H9 (cell line): ENCODE measurements around the gene EPS8L1. TPM values are rescaled to one million over a fixed set of nuclear protein-coding genes. Genes with fewer than 3 reads are reported as not detected.

Source experiments
- DNase-seq: peaks from one replicate; pipeline ENCODE4 v3.0.0-alpha.2; 2017
- H2AFZ ChIP-seq: one replicate; pipeline ENCODE4 v1.6.1; 2013; ENCODE audit warnings: mild to moderate bottlenecking, low read length, control low read depth, moderate library complexity
- H2AK5ac ChIP-seq: 2 replicates; pipeline ENCODE4 v1.6.1; 2013; ENCODE audit warnings: low read length, control low read depth, mixed read lengths; ENCODE audit not compliant: insufficient read length
- H2BK120ac ChIP-seq: one replicate; pipeline ENCODE4 v1.6.1; 2013; ENCODE audit warnings: low read depth, mild to moderate bottlenecking, low read length, control low read depth, inconsistent platforms; ENCODE audit not compliant: poor library complexity, severe bottlenecking
- H2BK12ac ChIP-seq: 2 replicates; pipeline ENCODE4 v1.6.1; 2013; ENCODE audit warnings: low read length, control low read depth, mixed read lengths, low read depth; ENCODE audit not compliant: insufficient read length
- H2BK15ac ChIP-seq: 2 replicates; pipeline ENCODE4 v1.6.1; 2013; ENCODE audit warnings: low read depth, low read length, control low read depth
- H2BK20ac ChIP-seq: one replicate; pipeline ENCODE4 v1.6.1; 2013; ENCODE audit warnings: low read depth, mild to moderate bottlenecking, low read length, control low read depth, inconsistent platforms; ENCODE audit not compliant: poor library complexity, severe bottlenecking
- H2BK5ac ChIP-seq: 2 replicates; pipeline ENCODE4 v1.6.1; 2013; ENCODE audit warnings: low read length, control low read depth, mixed read lengths; ENCODE audit not compliant: insufficient read length
- H3K14ac ChIP-seq: 2 replicates; pipeline ENCODE4 v1.6.1; 2013; ENCODE audit warnings: low read length, control low read depth; ENCODE audit not compliant: insufficient read depth
- H3K18ac ChIP-seq: 2 replicates; pipeline ENCODE4 v1.6.1; 2013; ENCODE audit warnings: low read depth, mild to moderate bottlenecking, mixed read lengths, low read length, control low read depth; ENCODE audit not compliant: insufficient read length
- H3K23ac ChIP-seq: 2 replicates; pipeline ENCODE4 v1.6.1; 2013; ENCODE audit warnings: low read length, control low read depth, mixed read lengths, low read depth; ENCODE audit not compliant: insufficient read length
- H3K23me2 ChIP-seq: 2 replicates; pipeline ENCODE4 v1.6.1; 2013; ENCODE audit warnings: low read depth, mild to moderate bottlenecking, mixed read lengths, low read length, control low read depth; ENCODE audit not compliant: insufficient read length, poor library complexity, severe bottlenecking
- H3K27ac ChIP-seq: 2 replicates; pipeline ENCODE4 v1.5.1; 2013; ENCODE audit warnings: low read length, control low read depth, mixed read lengths, low read depth; ENCODE audit not compliant: insufficient read length
- H3K27me3 ChIP-seq: 2 replicates; pipeline ENCODE4 v1.6.1; 2013; ENCODE audit warnings: low read length, control low read depth, inconsistent platforms; ENCODE audit not compliant: insufficient read depth
- H3K4ac ChIP-seq: 2 replicates; pipeline ENCODE4 v1.6.1; 2013; ENCODE audit warnings: low read depth, mild to moderate bottlenecking, control low read depth, inconsistent platforms, low read length, moderate library complexity
- H3K4me1 ChIP-seq: 2 replicates; pipeline ENCODE4 v1.6.1; 2013; ENCODE audit warnings: low read length, control low read depth, inconsistent platforms; ENCODE audit not compliant: insufficient read depth
- H3K4me2 ChIP-seq: 2 replicates; pipeline ENCODE4 v1.6.1; 2013; ENCODE audit warnings: low read length, control low read depth, mixed read lengths; ENCODE audit not compliant: insufficient read length, insufficient read depth
- H3K56ac ChIP-seq: 2 replicates; pipeline ENCODE4 v1.6.1; 2013; ENCODE audit warnings: low read depth, mild to moderate bottlenecking, mixed read lengths, low read length, control low read depth; ENCODE audit not compliant: insufficient read length
- H3K79me1 ChIP-seq: 2 replicates; pipeline ENCODE4 v1.6.1; 2013; ENCODE audit warnings: low read depth, mild to moderate bottlenecking, moderate library complexity, low read length, control low read depth, inconsistent platforms; ENCODE audit not compliant: insufficient read depth, poor library complexity, severe bottlenecking
- H3K79me2 ChIP-seq: 2 replicates; pipeline ENCODE4 v1.6.1; 2013; ENCODE audit warnings: low read length, control low read depth, inconsistent platforms; ENCODE audit not compliant: insufficient read depth
- H3K9ac ChIP-seq: 2 replicates; pipeline ENCODE4 v1.6.1; 2013; ENCODE audit warnings: low read length, control low read depth, mixed read lengths; ENCODE audit not compliant: insufficient read length; ENCODE audit errors: extremely low read depth
- H3K9me3 ChIP-seq: one replicate; pipeline ENCODE4 v1.6.1; 2013; ENCODE audit warnings: low read depth, low read length, inconsistent platforms; ENCODE audit not compliant: control insufficient read depth
- H3T11ph ChIP-seq: one replicate; pipeline ENCODE4 v1.6.1; 2013; ENCODE audit warnings: mild to moderate bottlenecking, low read length, control low read depth, inconsistent platforms
- H4K20me1 ChIP-seq: one replicate; pipeline ENCODE4 v1.6.1; 2013; ENCODE audit not compliant: control insufficient read depth, insufficient read length, insufficient read depth
- H4K5ac ChIP-seq: 2 replicates; pipeline ENCODE4 v1.6.1; 2013; ENCODE audit warnings: low read depth, mild to moderate bottlenecking, mixed read lengths, low read length, control low read depth; ENCODE audit not compliant: insufficient read length
- H4K8ac ChIP-seq: replicated peaks from 2 replicates; pipeline ENCODE4 v1.6.1; 2013; ENCODE audit warnings: low read length, control low read depth, mixed read lengths, low read depth; ENCODE audit not compliant: insufficient read length
- H4K91ac ChIP-seq: 2 replicates; pipeline ENCODE4 v1.6.1; 2013; ENCODE audit warnings: low read depth, mild to moderate bottlenecking, moderate library complexity, mixed read lengths, low read length, control low read depth; ENCODE audit not compliant: insufficient read length
- H3K27ac Mint-ChIP-seq, 3 experiments: 2 replicates in 2 of 3; 3 replicates in 1 of 3; pipeline ENCODE4 v1.8.0; 2020 to 2021; ENCODE audit warnings: mixed read lengths in 3 of 3, mild to moderate bottlenecking in 1 of 3, moderate library complexity in 1 of 3
- H3K27me3 Mint-ChIP-seq: 2 replicates; pipeline ENCODE4 v1.8.0; 2021; ENCODE audit warnings: low read depth, mild to moderate bottlenecking, moderate library complexity, mixed read lengths
- H3K36me3 Mint-ChIP-seq, 3 experiments: 2 replicates in 2 of 3; 3 replicates in 1 of 3; pipeline ENCODE4 v1.8.0; 2020 to 2021; ENCODE audit warnings: low read depth in 3 of 3, mixed read lengths in 3 of 3; ENCODE audit not compliant: insufficient read depth in 1 of 3
- H3K4me1 Mint-ChIP-seq, 2 experiments: 2 replicates each; pipeline ENCODE4 v1.8.0; 2020; ENCODE audit warnings: mixed read lengths in 2 of 2
- H3K4me3 Mint-ChIP-seq, 2 experiments: 2 replicates in 1 of 2; 3 replicates in 1 of 2; pipeline ENCODE4 v1.8.0; 2020 to 2021; ENCODE audit warnings: mild to moderate bottlenecking in 2 of 2, mixed read lengths in 2 of 2, moderate library complexity in 1 of 2
- H3K9me3 Mint-ChIP-seq, 2 experiments: 2 replicates in 1 of 2; 3 replicates in 1 of 2; pipeline ENCODE4 v1.8.0; 2020; ENCODE audit warnings: mild to moderate bottlenecking in 2 of 2, mixed read lengths in 2 of 2, moderate library complexity in 1 of 2
- CTCF ChIP-seq: fragments of 200-600 bp; sonication (generic); conservative IDR thresholded peaks from 3 replicates; pipeline ENCODE4 v1.8.0; 2021; ENCODE audit warnings: antibody characterized with exemption, mild to moderate bottlenecking
- WGBS: extraction: QIAGEN DNeasy Blood & Tissue Kit; methylation state at CpG from one replicate; pipeline ENCODE4 v1.1.7; 2013; ENCODE audit warnings: missing lambda C conversion rate, low lambda C conversion rate, mixed read lengths; ENCODE audit not compliant: insufficient read length; ENCODE audit errors: extremely low coverage; 5-methylcytosine and 5-hydroxymethylcytosine counted together
- total RNA-seq: library from RNA; stranded (reverse); gene quantifications from 2 replicates; pipeline ENCODE4 v1.2.1, GENCODE V29; 2021

EPS8L1 gene
- total RNA-seq, 1 experiment from 2014 or later, result 24.0 TPM

GRCh38 chr19:55103190-55103589, 27.5 kb downstream of the EPS8L1 start:
- Histone ChIP-seq H4K91ac (no peak overlapping the region), H2BK120ac (no peak overlapping the region), H3K23ac (no peak overlapping the region), H3K9ac (no peak overlapping the region), H2BK15ac (no peak overlapping the region), H2BK12ac (no peak overlapping the region), H4K5ac (no peak overlapping the region), H2AK5ac (no peak overlapping the region), H3K4ac (no peak overlapping the region), H3K79me2 (no peaks in the 10 kb centered on the region; the same call in 1 of the 2 replicates), H3K27me3 (no peaks in the 10 kb centered on the region), H3K9me3 (no peaks in the 10 kb centered on the region), H4K8ac (no peak overlapping the region), H3K18ac (no peak overlapping the region), H3K14ac (no peak overlapping the region), H3K4me2 (no peak overlapping the region), H2BK20ac (no peak overlapping the region), H3K27ac (no peak overlapping the region), H3K23me2 (no peaks in the 10 kb centered on the region), H3T11ph (no peak overlapping the region), H3K79me1 (no peaks in the 10 kb centered on the region), H2AFZ (no peak overlapping the region), H2BK5ac (no peak overlapping the region), H3K56ac (no peak overlapping the region), H3K4me1 (no peaks in the 10 kb centered on the region), H4K20me1 (no peaks in the 10 kb centered on the region)
- no peak overlapping the region for H3K27ac Mint-ChIP-seq
- TF ChIP-seq CTCF, result no peak
- H3K4me1 Mint-ChIP-seq, result peaks cover 0 to 6% of the 10 kb centered on the region in 2 experiments; a peak in 3 of 4 replicates
- no CpG with 5 or more reads among the region's 9 CpGs for WGBS
- no peaks in the 10 kb centered on the region; the same call in 1 of the 2 replicates for H3K27me3 Mint-ChIP-seq
- H3K36me3 Mint-ChIP-seq, result peaks cover 7 to 28% (median 18%) of the 10 kb centered on the region in 3 experiments
- H3K4me3 Mint-ChIP-seq, result no peak overlapping the region
- H3K9me3 Mint-ChIP-seq, result peaks cover 2 to 5% of the 10 kb centered on the region in 2 experiments; a peak in 2 of 5 replicates
- DNase-seq, result no peak
